ENCODE measurements around the gene FOXP1.

The FOXP1 gene

GRCh38 chr3:71463617-71464016 lies 119.9 kb downstream of the FOXP1 start:
- peaks cover 13% of the 10 kb centered on the region for H3K36me3 Mint-ChIP-seq (ENCODE audit: low read depth)
- no peak overlapping the region for H3K4me3 Mint-ChIP-seq
- no peaks in the 10 kb centered on the region for H3K9me3 Mint-ChIP-seq
- no peak overlapping the region for H3K27ac Mint-ChIP-seq
- H3K4me1 Mint-ChIP-seq = no peaks in the 10 kb centered on the region
- no peaks in the 10 kb centered on the region for H3K27me3 Mint-ChIP-seq (ENCODE audit: low read depth)
- TF ChIP-seq, protein P1, sequence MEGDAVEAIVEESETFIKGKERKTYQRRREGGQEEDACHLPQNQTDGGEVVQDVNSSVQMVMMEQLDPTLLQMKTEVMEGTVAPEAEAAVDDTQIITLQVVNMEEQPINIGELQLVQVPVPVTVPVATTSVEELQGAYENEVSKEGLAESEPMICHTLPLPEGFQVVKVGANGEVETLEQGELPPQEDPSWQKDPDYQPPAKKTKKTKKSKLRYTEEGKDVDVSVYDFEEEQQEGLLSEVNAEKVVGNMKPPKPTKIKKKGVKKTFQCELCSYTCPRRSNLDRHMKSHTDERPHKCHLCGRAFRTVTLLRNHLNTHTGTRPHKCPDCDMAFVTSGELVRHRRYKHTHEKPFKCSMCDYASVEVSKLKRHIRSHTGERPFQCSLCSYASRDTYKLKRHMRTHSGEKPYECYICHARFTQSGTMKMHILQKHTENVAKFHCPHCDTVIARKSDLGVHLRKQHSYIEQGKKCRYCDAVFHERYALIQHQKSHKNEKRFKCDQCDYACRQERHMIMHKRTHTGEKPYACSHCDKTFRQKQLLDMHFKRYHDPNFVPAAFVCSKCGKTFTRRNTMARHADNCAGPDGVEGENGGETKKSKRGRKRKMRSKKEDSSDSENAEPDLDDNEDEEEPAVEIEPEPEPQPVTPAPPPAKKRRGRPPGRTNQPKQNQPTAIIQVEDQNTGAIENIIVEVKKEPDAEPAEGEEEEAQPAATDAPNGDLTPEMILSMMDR (IDR thresholded peaks at IDR 0.05; ENCODE audit: unreplicated experiment in 3 of 3) = no peak

DNA sequence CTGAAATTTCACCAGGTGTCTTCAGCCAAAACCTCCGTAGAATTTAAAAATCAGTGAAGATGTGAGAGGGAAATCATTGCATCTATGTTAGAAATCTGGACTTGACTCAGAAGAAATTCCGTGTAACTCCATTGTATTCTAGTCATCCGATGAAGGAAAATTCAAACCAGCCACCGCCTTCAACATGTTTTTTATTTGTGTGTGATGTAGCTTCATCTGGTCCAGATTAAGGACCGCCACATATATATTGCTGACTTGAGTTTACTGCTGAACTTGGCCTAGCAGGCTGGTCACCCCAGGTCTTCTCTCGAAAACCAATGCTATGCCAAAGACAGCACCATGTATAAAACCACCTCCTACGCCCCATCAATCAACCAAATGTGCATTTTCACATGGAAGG lies 120.9 kb downstream of the FOXP1 start:
- Mint-ChIP-seq H3K4me3 (no peak overlapping the region), H3K4me1 (no peaks in the 10 kb centered on the region), H3K27me3 (ENCODE audit: low read depth) (no peaks in the 10 kb centered on the region), H3K9me3 (no peaks in the 10 kb centered on the region), H3K36me3 (ENCODE audit: low read depth) (peaks cover 10% of the 10 kb centered on the region), H3K27ac (no peak overlapping the region)
- TF ChIP-seq, protein P1 (IDR thresholded peaks at IDR 0.05; ENCODE audit: unreplicated experiment in 3 of 3) = no peak

GRCh38 chr3:71461749-71462483 lies 121.6 kb downstream of the FOXP1 start:
- Mint-ChIP-seq H3K9me3 (no peaks in the 10 kb centered on the region), H3K36me3 (ENCODE audit: low read depth) (peaks cover 10% of the 10 kb centered on the region), H3K27me3 (ENCODE audit: low read depth) (no peaks in the 10 kb centered on the region), H3K4me1 (no peaks in the 10 kb centered on the region), H3K4me3 (no peak overlapping the region), H3K27ac (no peak overlapping the region)
- TF ChIP-seq, protein P1 (IDR thresholded peaks at IDR 0.05; ENCODE audit: unreplicated experiment in 3 of 3) = no peak

- Mint-ChIP-seq H3K27me3 (ENCODE audit: low read depth) (no peaks in the 10 kb centered on the region), H3K4me3 (no peak overlapping the region), H3K27ac (peak overlapping the region in 1 of 3 experiments; percentile 16), H3K4me1 (no peaks in the 10 kb centered on the region), H3K36me3 (ENCODE audit: low read depth) (peaks cover 7% of the 10 kb centered on the region), H3K9me3 (no peaks in the 10 kb centered on the region)
- TF ChIP-seq, protein P1 (IDR thresholded peaks at IDR 0.05; ENCODE audit: unreplicated experiment in 3 of 3) = no peak
Measured at GRCh38 chr3:71461114-71461513, 122.4 kb downstream of the FOXP1 start.

DNA sequence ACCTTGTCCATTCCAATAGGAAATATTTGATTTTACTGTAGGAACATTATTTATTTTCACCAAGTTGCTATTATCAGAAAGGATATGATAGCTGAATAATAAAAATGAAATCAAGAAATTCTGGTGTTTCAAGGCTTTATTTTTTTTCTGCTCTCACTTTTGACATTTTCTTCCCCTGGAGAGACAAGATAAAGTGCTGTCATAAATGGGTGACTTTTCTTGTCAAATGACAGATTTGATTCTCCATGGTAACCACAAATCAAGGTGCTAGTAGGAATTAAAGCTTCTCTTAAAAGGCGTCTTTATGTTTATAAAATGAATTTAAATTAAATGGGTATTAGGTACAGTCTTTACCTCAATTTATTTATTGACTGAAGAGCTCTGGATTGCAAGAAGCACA lies 124.6 kb downstream of the FOXP1 start:
- no peak overlapping the region for H3K4me3 Mint-ChIP-seq
- H3K27ac Mint-ChIP-seq = no peak overlapping the region
- peaks cover 6% of the 10 kb centered on the region for H3K4me1 Mint-ChIP-seq
- peaks cover 7% of the 10 kb centered on the region for H3K36me3 Mint-ChIP-seq (ENCODE audit: low read depth)
- H3K27me3 Mint-ChIP-seq (ENCODE audit: low read depth) = no peaks in the 10 kb centered on the region
- no peaks in the 10 kb centered on the region for H3K9me3 Mint-ChIP-seq
- TF ChIP-seq, protein P1 (IDR thresholded peaks at IDR 0.05; ENCODE audit: unreplicated experiment in 3 of 3) = no peak

- TF ChIP-seq, protein P1 (IDR thresholded peaks at IDR 0.05; ENCODE audit: unreplicated experiment in 3 of 3) = no peak
- no peaks in the 10 kb centered on the region for H3K9me3 Mint-ChIP-seq
- no peak overlapping the region for H3K27ac Mint-ChIP-seq
- peaks cover 6% of the 10 kb centered on the region for H3K4me1 Mint-ChIP-seq
- H3K27me3 Mint-ChIP-seq (ENCODE audit: low read depth) = no peaks in the 10 kb centered on the region
- peaks cover 7% of the 10 kb centered on the region for H3K36me3 Mint-ChIP-seq (ENCODE audit: low read depth)
- H3K4me3 Mint-ChIP-seq = no peak overlapping the region
Measured at GRCh38 chr3:71456826-71457225, 126.7 kb downstream of the FOXP1 start.
